IMR-90 (cell line): Measurements from ENCODE around the gene GRIPAP1. TPM values are rescaled to one million over a fixed set of nuclear protein-coding genes. Genes with fewer than 3 reads are reported as not detected.
A peak's percentile ranks its signal among the peaks of the same experiment; 100 is the strongest.

Source experiments
- ATAC-seq: fragments of 200-7000 bp; cut with Tn5 transposase; 2 replicates; pipeline ENCODE4 v1.9.1; 2020; ENCODE audit warnings: low read depth, mild to moderate bottlenecking, moderate library complexity
- BruUV-seq: library from RNA; stranded (reverse); fragments of 400-500 nt; replicated peaks from 2 replicates; lab custom pipeline; 2021; lab: Mats Ljungman, UMichigan
- CTCF ChIA-PET: fragments of 300-600 bp; formaldehyde crosslinking; extraction: SDS; loops from one replicate; lab custom pipeline; 2021; ENCODE audit warnings: antibody characterized with exemption; lab: Yijun Ruan, JAX
- POLR2A ChIA-PET: fragments of 300-600 bp; sonication (Branson Sonifier 250); formaldehyde crosslinking; loops from one replicate; lab custom pipeline; 2022; ENCODE audit warnings: antibody characterized with exemption; ENCODE audit not compliant: unreplicated experiment; lab: Charles Lee
- DNase-seq: peaks from one replicate; pipeline ENCODE4 v3.0.0; 2013
- H2AFZ ChIP-seq: replicated peaks from 2 replicates; pipeline ENCODE3; 2013; ENCODE audit warnings: low read length, mild to moderate bottlenecking; ENCODE audit not compliant: poor library complexity
- H2AK5ac ChIP-seq: 2 replicates; pipeline ENCODE4 v1.6.1; 2013; ENCODE audit warnings: low read depth, low read length, inconsistent platforms
- H2AK9ac ChIP-seq: replicated peaks from 2 replicates; pipeline ENCODE3; 2013; ENCODE audit warnings: mild to moderate bottlenecking, low read depth, low read length, moderate library complexity; ENCODE audit not compliant: poor library complexity
- H2BK120ac ChIP-seq: 2 replicates; pipeline ENCODE4 v1.6.1; 2013; ENCODE audit warnings: low read depth, low read length, inconsistent platforms
- H2BK15ac ChIP-seq: 3 replicates; pipeline ENCODE4 v1.6.1; 2013; ENCODE audit warnings: low read depth, low read length, inconsistent platforms
- H2BK20ac ChIP-seq: 2 replicates; pipeline ENCODE4 v1.6.1; 2013; ENCODE audit warnings: low read depth, mild to moderate bottlenecking, inconsistent platforms, low read length, moderate library complexity
- H2BK5ac ChIP-seq: 2 replicates; pipeline ENCODE4 v1.6.1; 2013; ENCODE audit warnings: mild to moderate bottlenecking, low read depth, low read length, inconsistent platforms; ENCODE audit not compliant: poor library complexity, severe bottlenecking
- H3K14ac ChIP-seq: replicated peaks from 2 replicates; pipeline ENCODE4 v1.6.1; 2013; ENCODE audit warnings: low read depth, low read length, inconsistent platforms
- H3K18ac ChIP-seq: 2 replicates; pipeline ENCODE4 v1.6.1; 2013; ENCODE audit warnings: low read depth, low read length, control low read depth
- H3K23ac ChIP-seq: 2 replicates; pipeline ENCODE4 v1.6.1; 2013; ENCODE audit warnings: low read depth, low read length, inconsistent platforms
- H3K27ac ChIP-seq: 2 replicates; pipeline ENCODE4 v1.5.1; 2013; ENCODE audit warnings: mild to moderate bottlenecking, control low read depth, low read length; ENCODE audit not compliant: insufficient read depth
- H3K27me3 ChIP-seq: 2 replicates; pipeline ENCODE4 v1.6.1; 2013; ENCODE audit warnings: low read length; ENCODE audit not compliant: control insufficient read depth, insufficient read depth
- H3K36me3 ChIP-seq: 2 replicates; pipeline ENCODE4 v1.6.1; 2013; ENCODE audit warnings: low read length, mixed read lengths; ENCODE audit not compliant: control insufficient read depth, insufficient read depth
- H3K4ac ChIP-seq: 2 replicates; pipeline ENCODE4 v1.6.1; 2013; ENCODE audit warnings: low read depth, low read length, inconsistent platforms
- H3K4me1 ChIP-seq: 2 replicates; pipeline ENCODE4 v1.6.1; 2013; ENCODE audit warnings: low read length, mixed read lengths; ENCODE audit not compliant: control insufficient read depth, insufficient read depth
- H3K4me2 ChIP-seq: 2 replicates; pipeline ENCODE4 v1.6.1; 2013; ENCODE audit warnings: low read depth, mild to moderate bottlenecking, control low read depth, low read length, moderate library complexity
- H3K4me3 ChIP-seq: 2 replicates; pipeline ENCODE4 v1.5.1; 2013; ENCODE audit warnings: low read depth, mild to moderate bottlenecking, control low read depth, low read length, moderate library complexity; ENCODE audit not compliant: insufficient read depth
- H3K56ac ChIP-seq: 2 replicates; pipeline ENCODE4 v1.6.1; 2013; ENCODE audit warnings: low read length, inconsistent platforms; ENCODE audit not compliant: insufficient read depth; ENCODE audit errors: extremely low read depth
- H3K79me1 ChIP-seq, 2 experiments: 2 replicates each; pipeline ENCODE4 v1.6.1; 2013; ENCODE audit warnings: low read length in 2 of 2, inconsistent platforms in 1 of 2, low read depth in 1 of 2
- H3K9ac ChIP-seq: 2 replicates; pipeline ENCODE4 v1.6.1; 2013; ENCODE audit warnings: low read depth, low read length, control low read depth
- H3K9me1 ChIP-seq: 2 replicates; pipeline ENCODE4 v1.6.1; 2013; ENCODE audit warnings: low read length, inconsistent platforms; ENCODE audit not compliant: insufficient read depth
- H3K9me3 ChIP-seq: 2 replicates; pipeline ENCODE4 v1.6.1; 2013; ENCODE audit warnings: low read length; ENCODE audit not compliant: control insufficient read depth, insufficient read depth
- H4K20me1 ChIP-seq: 2 replicates; pipeline ENCODE4 v1.6.1; 2013; ENCODE audit warnings: low read length, inconsistent platforms; ENCODE audit not compliant: insufficient read depth
- H4K5ac ChIP-seq: 2 replicates; pipeline ENCODE4 v1.6.1; 2013; ENCODE audit warnings: mild to moderate bottlenecking, low read depth, low read length, control low read depth
- H4K8ac ChIP-seq, 2 experiments: 2 replicates each; pipeline ENCODE4 v1.6.1; 2013; ENCODE audit warnings: low read depth in 2 of 2, low read length in 2 of 2, control low read depth in 1 of 2, inconsistent platforms in 1 of 2
- H4K91ac ChIP-seq: 2 replicates; pipeline ENCODE4 v1.6.1; 2013; ENCODE audit warnings: low read depth, low read length, inconsistent platforms; ENCODE audit not compliant: insufficient read depth
- MAZ ChIP-seq: IDR thresholded peaks from 2 replicates; pipeline ENCODE4 v1.6.1; 2012; ENCODE audit warnings: low read depth, mild to moderate bottlenecking, low read length, improper control_type of control experiment, moderate library complexity, borderline replicate concordance
- WGBS, 2 experiments: methylation state at CpG; one replicate each; pipeline versions ENCODE4 v1.1.5 to v1.1.7; 2013; ENCODE audit warnings: missing lambda C conversion rate in 2 of 2; ENCODE audit not compliant: insufficient read length in 1 of 2; ENCODE audit errors: extremely low coverage in 2 of 2; 5-methylcytosine and 5-hydroxymethylcytosine counted together
- dilution Hi-C: fragments of 300-500 bp; cut with HindIII; formaldehyde crosslinking; loops from one replicate; pipeline ENCODE4 v1.14.3; 2018; ENCODE audit warnings: low sequenced_read_pairs; ENCODE audit not compliant: unreplicated experiment
- in situ Hi-C: fragments of 300-500 bp; cut with MboI; formaldehyde crosslinking; loops from 3 replicates; pipeline ENCODE4 v1.14.3; 2019; ENCODE audit warnings: low sequenced_read_pairs, inconsistent platforms, mixed read lengths
- intact Hi-C: fragments of 100-400 bp; cut with micrococcal nuclease; formaldehyde crosslinking; loops from 2 replicates; pipeline ENCODE4 v1.10.0; 2022
- polyA plus RNA-seq, 3 experiments: library from polyadenylated mRNA; depleted of rRNA; stranded (reverse); fragments of >200 nt; gene quantifications; 2 replicates each; pipeline ENCODE4 v1.2.3, GENCODE V29; 2012; ENCODE audit warnings: low replicate concordance in 1 of 3
- total RNA-seq: library from RNA; depleted of rRNA; stranded (reverse); fragments of >200 nt; gene quantifications from 2 replicates; pipeline ENCODE4 v1.2.3, GENCODE V29; 2012
- TF ChIP-seq, protein P1 (sequence below): fragments of 150-350 bp; IDR thresholded peaks from 2 replicates; pipeline ENCODE4 v1.6.1; 2017; ENCODE audit warnings: mild to moderate bottlenecking, antibody characterized with exemption, low read length, low read depth

Gene GRIPAP1
- total and polyA plus RNA-seq, 2 of the 4 experiments (the other 2 are of a cell fraction) = 17.9 to 25.0 TPM

- peaks cover 23% of the 10 kb centered on the region; the same call in 1 of the 2 replicates for H4K20me1 ChIP-seq
- ATAC-seq = peak; percentile 51
- DNase-seq = no peak
- H2BK20ac ChIP-seq = 0 out of 2 replicates have a peak within 1 kb of the TSS, but pooled peaks have one; percentile 57
- H3K27me3 ChIP-seq = no peaks in the 10 kb centered on the region
- 52% methylated on average over 9 of the region's 53 CpGs; no CpG with 5 or more reads in 1 of the 2 experiments for WGBS, 2 experiments
- H2AK9ac ChIP-seq = peak within 1 kb of the TSS; percentile 98
- H3K9ac ChIP-seq = peak within 1 kb of the TSS; percentile 83
- H3K4me2 ChIP-seq = peak within 1 kb of the TSS; percentile 86
- in situ Hi-C loops = loop anchor here (25.0 kb wide), 1 partner anchor 105 kb away; the partner anchor contains the start of genes CCDC120 and PRAF2
- BruUV-seq = no TSS peak
- peak within 1 kb of the TSS; percentile 78 for H3K4me3 ChIP-seq
- H3K79me1 ChIP-seq = peaks cover 4 to 49% of the 10 kb centered on the region in 2 experiments; a peak in 3 of 4 replicates
- dilution Hi-C loops = no loop called here
- H3K4ac ChIP-seq = peak within 1 kb of the TSS; percentile 100
- peaks cover 12% of the 10 kb centered on the region; the same call in 1 of the 2 replicates for H3K36me3 ChIP-seq
- H4K8ac ChIP-seq = peak within 1 kb of the TSS; percentile 76 to 98
- intact Hi-C loops = no loop called here
- no peak within 1 kb of the TSS; the same call in 2 of the 3 replicates for H2BK15ac ChIP-seq
- ChIA-PET POLR2A (interaction anchor here (1.2 kb wide), 1 partner anchor 122 kb away, joined by 3 read pairs; the partner anchor contains the start of gene WDR45), CTCF (no interaction called here)
- peak within 1 kb of the TSS; percentile 92 for H4K5ac ChIP-seq
- H3K14ac ChIP-seq = peak within 1 kb of the TSS; percentile 99
- no peaks in the 10 kb centered on the region for H3K9me3 ChIP-seq
- TF ChIP-seq, protein P1, sequence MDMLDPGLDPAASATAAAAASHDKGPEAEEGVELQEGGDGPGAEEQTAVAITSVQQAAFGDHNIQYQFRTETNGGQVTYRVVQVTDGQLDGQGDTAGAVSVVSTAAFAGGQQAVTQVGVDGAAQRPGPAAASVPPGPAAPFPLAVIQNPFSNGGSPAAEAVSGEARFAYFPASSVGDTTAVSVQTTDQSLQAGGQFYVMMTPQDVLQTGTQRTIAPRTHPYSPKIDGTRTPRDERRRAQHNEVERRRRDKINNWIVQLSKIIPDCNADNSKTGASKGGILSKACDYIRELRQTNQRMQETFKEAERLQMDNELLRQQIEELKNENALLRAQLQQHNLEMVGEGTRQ = no peak
- TF ChIP-seq MAZ = peak; percentile 13; the same call in 1 of the 2 replicates
- H2AFZ ChIP-seq = peak within 1 kb of the TSS; percentile 98
- H3K9me1 ChIP-seq = no peaks in the 10 kb centered on the region; the same call in none of the 2 replicates
- H3K56ac ChIP-seq = peak within 1 kb of the TSS; percentile 89
- H3K4me1 ChIP-seq = peaks cover 2% of the 10 kb centered on the region
- peak within 1 kb of the TSS; percentile 93 for H2AK5ac ChIP-seq
- peak within 1 kb of the TSS; percentile 98 for H4K91ac ChIP-seq
- H2BK120ac ChIP-seq = peak within 1 kb of the TSS; percentile 91; the same call in 1 of the 2 replicates
- H2BK5ac ChIP-seq = peak within 1 kb of the TSS; percentile 98
- peak within 1 kb of the TSS; percentile 96; the same call in 1 of the 2 replicates for H3K23ac ChIP-seq
- H3K18ac ChIP-seq = peak within 1 kb of the TSS; percentile 91
- H3K27ac ChIP-seq = peak within 1 kb of the TSS; percentile 89
Measured at GRCh38 chrX:48957477-48957826, 44.6 kb downstream of the GRIPAP1 start, which contains the start of gene OTUD5. Gene OTUD5 (minus strand): TSS chrX:48957607. CDS start chrX:48957570, 37 bp downstream.
